ENCODE measurements around the gene SLC9A6.
A peak's percentile ranks its signal among the peaks of the same experiment; 100 is the strongest.

Gene SLC9A6

DNA sequence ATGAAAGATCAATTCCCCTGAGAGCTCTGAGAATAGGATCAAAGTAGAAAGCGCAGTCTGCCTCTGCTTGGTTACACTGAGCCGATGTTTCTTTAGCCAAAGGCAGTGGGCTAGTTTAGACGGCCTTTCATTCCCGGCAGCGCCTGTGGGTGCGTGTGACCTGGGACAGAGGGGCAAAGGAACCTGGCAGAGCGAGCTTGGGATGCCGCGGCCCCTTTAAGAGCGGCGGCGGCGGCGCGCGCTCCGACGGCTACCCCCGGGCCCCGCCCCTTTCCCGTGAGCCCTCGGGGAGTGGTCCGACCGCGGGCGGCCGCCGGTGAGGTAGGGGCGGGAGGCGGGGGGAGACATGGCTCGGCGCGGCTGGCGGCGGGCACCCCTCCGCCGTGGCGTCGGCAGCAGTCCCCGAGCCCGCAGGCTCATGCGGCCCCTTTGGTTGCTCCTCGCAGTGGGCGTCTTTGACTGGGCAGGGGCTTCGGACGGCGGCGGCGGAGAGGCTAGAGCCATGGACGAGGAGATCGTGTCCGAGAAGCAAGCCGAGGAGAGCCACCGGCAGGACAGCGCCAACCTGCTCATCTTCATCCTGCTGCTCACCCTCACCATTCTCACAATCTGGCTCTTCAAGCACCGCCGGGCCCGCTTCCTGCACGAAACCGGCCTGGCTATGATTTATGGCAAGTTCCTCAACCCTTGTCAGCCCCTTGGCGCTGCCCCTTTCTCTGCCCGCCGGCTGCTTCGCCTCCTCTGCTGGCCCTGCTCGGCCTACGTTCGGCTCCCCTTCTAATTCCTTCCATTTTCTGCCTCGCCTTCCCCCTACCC is at the start of gene SLC9A6:
Gene SLC9A6 (plus strand): TSS at position 279 of the 816 bp plus-strand sequence. CDS start 224 bp downstream, at position 503.
- peak; percentile 74 for DNase-seq

DNA sequence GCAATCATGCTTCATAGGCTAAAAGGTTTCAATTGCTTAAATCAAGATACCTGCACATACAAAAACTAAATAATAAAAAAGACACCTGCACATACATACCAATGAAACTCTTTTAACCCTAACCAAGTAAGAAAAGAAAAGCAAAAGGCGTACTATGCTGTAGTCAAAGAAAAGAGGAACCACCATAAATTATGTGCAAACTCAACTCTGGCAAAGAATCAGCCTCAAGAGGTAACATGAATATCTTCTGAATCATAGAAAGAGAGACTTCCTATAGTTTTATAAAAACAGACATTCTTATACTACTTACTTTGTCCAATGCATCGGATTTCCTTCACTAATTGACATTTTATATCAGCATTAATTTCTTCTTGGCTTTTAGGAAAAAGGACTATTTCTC is 40.7 kb upstream of the SLC9A6 start:
- no peak for DNase-seq

DNA sequence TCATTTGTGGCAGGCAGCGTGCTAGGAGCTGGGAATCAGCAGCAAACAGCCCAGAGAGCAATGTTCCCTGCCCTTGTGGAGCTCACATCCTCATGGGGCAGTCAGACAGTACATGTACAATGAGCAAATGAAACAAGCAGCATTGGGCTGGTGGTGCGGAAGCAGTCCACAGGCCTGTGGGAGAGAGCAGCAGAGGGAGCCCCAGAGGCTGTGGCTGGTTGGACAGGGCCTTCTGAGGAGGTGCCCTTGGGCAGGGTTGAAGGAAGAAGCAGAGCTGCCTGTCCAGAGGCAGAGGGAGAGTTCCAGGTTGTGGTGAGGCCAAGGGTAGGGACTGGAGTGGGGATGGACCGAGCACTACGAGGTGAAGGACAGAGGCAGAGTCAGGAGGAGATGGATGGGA is 33.9 kb upstream of the SLC9A6 start:
- DNase-seq = no peak

DNA sequence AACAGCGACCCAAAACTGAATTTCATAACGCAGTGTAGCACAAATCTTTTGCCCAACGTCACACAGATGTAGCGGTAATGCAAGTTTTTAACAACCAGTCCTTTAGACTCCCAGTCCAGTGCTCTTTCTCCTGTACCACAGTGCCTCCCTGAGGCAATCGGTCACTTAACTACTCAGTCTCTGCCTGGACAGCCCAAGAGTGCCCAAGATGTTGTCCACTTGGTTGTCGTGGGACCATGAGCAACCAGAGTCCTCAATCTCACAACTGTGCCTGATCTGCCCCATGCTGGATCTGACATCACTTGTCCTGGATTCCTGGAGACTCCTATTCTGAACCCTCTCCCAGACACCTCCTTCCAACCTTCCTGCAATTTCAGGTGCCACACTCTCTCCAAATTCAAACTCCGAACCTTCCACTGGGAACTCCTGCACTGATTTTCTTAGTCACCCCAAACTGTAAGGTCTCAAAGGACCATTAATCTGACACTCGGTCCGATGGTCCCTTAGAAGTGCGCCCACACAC is 12.1 kb upstream of the SLC9A6 start:
- DNase-seq = no peak

DNA sequence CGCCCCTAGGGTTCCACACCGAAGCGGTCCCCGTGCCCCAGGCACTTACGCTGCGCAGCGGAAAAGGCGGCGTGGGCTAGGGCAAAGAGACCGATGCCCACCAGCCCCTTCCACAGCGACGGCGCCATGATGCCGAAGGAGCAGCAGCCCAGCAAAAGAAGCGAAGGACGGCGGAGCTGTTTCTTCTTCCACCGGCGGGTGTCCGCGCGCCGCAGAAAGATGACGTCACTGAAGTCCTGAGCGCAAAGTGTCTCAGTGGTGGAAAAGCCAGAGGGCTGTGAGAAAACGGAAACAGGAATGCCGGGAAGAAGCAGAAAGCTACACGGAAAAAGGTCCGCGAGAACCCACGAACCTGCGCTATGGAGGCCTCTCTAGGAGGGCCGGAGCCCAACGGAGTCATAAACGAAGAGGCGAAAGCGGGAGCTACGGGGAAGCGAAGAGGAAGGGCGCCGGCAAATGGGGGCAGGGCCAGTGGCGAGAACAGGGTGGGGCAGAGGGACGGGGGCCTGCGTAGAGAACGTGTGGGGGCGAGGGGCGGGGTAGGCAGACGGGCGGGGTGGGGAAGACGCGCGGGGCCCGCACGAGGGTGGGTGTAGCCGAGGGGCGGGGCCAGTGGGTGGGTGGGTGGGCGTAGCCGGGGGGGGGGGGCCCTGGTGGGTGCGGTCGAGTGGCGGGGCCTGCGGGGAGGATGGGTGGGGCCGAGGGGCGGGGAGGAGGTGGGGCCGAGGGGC is 11.5 kb upstream of the SLC9A6 start, which contains the start of gene MMGT1:
Gene MMGT1 (minus strand): TSS at position 441 of the 731 bp plus-strand sequence. CDS start 313 bp downstream, at position 128.
- peak; percentile 80 for DNase-seq

DNA sequence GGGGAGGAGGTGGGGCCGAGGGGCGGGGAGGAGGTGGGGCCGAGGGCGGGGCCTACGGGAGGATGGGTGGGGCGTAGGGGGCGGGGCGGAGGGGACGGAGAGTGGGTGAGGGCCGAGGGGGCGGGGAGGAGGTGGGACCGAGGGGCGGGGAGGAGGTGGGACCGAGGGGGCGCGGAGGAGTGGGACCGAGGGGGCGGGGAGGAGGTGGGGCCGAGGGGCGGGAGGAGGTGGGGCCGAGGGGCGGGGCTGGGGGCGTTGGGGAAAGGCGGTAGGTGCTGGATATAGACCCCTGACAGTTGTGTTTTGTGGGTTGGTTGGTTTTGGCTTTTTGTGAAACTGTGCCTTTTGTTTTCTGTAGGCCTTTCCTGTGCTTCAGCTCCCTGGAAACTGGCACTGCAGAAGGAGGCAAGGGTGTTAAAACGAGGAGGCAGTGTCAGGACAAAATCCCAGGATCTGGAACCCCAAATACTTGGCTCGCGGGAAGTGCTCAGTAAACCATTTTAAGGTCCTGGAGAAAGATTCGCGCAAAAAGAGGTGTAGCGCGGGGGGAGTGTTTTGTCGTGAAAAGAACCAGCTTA is 10.9 kb upstream of the SLC9A6 start:
- DNase-seq = peak; percentile 72

DNA sequence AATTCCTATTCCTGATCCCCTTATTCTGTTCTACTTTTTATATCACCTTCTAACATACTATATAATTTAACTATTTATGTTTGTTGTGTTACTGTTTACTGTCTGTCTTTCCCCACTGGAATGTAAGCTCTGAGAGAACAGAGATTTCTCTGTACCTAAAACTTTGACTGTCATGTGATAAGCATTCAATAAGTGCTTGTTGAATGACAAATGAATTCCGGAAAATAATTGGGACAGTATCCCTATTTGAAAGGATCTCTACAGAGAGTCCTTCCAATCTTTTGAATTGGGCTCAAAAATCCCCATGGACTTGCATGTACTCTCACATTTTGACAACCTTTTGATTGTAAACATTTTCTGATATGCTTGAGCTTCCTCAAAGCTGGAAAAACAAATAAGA is 9.8 kb upstream of the SLC9A6 start:
- DNase-seq = no peak

DNA sequence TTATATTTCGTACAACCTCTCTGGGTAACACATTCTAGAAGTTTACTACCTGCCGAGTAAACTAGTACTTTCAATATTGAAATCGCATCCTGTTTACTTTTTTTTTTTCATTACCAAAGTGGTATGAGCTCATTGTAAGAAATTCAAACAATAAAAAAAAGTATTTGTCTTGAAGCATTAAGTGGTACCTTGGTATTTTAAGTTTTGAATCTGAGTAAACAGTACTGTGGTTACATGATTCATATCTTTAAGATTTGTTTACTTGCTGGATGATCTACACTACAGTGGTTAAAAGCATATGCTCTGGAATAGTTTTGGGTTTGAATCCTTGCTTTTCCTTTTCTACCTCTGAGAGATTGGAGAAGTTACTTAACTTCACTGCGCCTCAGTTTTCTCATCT is 7.6 kb upstream of the SLC9A6 start:
- no peak for DNase-seq

DNA sequence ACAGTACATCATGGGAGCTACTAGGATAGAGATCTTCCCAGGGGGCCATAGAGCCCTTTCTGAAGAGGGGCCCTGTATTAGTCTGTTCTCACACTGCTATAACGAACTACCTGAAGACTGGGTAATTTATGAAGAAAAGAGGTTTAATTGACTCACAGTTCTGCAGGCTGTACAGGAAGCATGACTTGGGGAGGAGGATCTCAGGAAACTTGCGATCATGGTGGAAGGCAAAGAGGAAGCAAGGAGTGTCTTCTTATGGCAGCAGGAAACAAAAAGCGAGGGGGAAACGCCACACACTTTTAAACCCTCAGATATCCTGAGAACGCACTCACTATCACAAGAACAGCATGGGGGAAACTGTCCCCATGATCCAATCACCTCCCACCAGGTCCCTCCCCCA is 4.2 kb upstream of the SLC9A6 start:
- DNase-seq = no peak

DNA sequence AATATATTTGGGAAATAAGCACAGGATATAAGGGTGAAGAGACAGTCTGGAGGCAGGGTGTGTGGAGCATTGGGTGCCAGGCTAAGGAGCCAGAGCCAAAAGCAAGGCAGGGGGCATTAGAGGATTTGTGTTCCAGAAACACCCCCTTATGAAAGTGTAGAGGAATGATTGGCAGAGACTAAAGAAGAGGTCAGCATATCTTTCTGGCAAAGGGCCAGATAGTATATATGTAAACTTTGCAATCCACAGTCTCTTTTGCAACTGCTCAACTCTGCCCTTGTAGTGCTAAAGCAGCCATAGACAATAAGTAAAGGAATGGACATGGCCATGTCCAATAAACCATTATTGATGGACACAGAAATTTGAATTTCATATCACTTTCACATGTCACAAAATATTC is 3.6 kb upstream of the SLC9A6 start:
- no peak for DNase-seq

DNA sequence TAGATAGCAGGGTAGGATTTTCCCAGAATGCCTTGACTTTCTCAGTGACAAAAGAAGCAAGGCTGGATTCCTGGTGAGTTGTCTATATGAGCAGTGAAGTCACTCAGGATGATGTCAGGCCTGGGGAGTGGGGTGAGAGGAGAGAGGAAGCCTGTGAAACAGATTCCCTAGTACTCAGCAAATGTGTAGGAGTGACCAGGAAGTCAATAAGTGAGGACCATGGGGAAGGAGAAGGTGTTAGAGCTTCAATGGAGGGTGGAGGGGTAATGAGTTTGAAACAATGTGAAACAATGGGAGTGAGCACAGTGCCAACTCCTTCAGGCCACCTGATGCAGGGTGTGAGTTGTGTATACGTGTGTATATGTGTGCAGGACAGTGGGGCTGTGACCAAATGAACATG is 2.4 kb upstream of the SLC9A6 start:
- DNase-seq = no peak

DNA sequence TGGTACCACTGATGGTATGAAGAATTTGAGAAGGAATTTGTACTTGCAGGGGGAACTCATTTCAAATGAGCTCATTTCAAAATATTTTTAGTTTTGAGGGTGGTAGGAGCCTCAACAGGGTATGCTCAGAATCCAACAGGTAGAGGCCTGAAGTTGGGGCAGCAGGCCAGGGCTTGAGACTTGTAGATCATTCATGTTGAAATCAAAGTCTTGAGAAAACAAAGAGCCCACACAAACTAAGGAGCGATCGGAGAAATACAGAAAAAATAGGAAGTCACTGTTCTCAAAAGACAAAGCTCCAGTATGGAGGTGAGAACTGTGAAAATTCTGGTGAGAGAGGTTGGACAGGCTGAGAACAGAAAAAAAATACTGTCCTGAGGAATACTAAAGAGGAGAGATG is 979 bp upstream of the SLC9A6 start:
- no peak for DNase-seq

DNA sequence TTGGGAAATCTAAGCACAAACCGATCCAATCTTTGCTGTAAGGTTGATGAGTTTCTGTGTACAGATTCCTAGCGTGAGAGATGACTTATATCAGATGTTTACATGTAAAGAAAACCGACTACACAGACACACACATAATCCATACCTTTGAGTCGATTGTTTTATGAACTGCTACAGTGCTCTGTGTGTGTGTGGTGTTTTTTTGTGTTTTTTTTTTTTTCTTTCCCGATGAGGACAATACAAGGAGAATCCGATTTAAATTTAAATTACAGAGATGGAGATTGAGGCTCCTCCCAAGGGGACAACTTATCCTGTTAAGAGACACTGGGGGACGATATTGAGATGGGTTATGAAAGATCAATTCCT is 461 bp upstream of the SLC9A6 start:
- no peak for DNase-seq

DNA sequence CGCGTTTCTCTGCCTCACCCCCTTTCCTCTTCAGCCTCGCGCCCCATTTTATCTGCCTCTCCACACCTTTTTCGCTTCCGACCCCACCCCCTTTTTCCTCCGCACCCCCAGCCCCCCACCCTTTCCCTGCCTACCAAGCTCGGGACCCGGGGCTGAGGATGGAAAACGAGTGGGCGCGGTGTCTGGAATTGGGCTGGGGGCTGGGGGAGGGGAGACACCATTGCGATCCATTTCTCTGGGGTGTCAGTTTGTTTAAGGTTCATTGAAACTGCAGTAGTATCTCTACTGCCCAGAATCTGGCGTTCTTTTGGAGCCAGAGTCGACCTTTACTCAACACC is 707 bp downstream of the SLC9A6 start:
- DNase-seq = no peak

DNA sequence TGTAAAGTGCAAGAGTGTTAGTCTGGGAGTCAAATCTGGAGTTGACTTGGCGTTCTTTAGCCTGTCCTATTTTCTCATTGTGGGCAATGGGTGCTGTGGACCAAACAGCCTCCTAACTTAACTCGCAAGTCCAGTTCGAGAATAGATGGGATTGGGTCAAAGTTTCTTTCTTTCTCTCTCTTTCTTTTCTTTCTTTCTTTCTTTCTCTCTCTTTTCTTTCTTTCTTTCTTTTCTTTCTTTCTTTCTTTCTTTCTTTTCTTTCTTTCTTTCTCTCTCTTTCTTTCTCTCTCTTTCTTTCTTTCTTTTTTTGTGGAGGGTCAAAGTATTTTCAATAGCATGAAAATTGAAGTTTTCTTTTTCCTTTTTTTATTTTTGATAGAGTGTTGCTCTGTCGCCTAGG is 3.0 kb downstream of the SLC9A6 start:
- DNase-seq = no peak

DNA sequence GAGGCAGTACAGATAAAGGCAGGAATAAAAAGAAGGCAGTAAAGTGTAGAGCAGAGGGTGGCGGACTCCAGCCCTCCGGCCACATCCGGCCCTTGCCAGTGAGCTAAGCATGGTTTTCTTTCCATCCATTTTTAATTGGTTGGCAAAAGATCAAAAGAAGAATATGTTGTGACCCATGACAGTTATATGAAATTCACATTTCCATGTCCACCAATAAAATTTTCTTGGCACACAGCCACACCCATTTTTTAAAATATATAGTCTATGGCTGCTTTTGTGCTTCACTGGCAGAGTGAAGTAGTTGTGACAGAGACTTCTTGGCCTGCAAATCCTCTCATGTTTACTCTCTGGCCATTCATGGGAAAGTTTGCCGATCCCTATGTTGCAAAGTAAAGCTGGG is 29.8 kb downstream of the SLC9A6 start:
- DNase-seq = no peak

DNA sequence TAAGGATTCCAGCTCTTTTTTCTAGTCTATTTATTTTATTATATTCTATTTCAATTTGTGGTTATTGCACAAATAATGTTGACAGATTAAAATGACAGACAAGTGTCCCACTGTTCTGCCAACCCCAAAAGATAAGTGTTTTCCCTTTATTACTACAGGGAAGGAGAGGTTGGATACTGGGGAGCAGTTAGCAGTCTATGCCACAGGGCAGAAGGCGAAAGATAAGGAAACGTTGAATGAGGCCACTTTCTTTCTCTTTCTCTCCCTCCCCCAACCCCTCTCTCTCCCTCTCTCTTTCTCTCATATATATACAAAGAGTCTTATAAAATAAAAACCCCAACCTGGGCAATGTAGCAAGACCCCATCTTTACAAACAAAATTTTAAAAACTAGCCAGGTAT is 31.6 kb downstream of the SLC9A6 start:
- DNase-seq = no peak

DNA sequence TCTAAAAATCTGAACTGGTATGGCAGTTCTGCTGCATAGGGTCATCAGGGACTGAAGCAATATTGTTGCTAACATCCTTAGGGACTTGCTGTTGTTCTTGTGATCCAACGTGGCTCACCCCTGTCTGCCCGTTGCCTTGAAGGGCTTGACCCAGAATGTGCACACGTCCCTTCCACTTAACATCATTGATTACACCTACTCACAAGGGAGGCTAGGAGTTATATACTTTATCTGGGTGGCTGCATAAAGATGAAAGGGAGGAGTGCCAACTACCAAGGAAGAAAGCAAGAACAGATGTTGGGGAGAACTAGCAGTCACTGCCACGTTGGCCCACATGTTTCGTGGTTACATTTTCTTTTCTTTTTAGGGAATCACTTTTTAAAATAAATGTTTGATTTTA is 34.0 kb downstream of the SLC9A6 start:
- DNase-seq = no peak

DNA sequence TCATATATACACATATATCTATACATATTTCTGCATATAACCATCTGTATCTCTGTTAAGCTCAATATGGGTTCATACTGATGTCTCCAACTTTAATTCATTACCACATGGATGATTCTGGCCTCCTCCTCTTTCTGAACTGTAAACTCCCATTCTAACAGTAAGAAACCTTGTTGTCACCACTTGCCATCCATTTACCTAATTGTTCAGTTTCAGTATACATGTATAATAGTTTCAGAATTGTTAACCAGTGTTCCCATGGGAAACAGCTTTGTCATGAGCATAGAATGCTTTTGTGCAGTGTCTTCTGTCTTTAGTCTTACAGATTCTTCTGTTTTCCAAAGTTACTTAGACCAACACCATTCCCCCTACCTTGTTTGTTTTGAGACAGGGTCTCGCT is 35.9 kb downstream of the SLC9A6 start:
- DNase-seq = peak; percentile 10

DNA sequence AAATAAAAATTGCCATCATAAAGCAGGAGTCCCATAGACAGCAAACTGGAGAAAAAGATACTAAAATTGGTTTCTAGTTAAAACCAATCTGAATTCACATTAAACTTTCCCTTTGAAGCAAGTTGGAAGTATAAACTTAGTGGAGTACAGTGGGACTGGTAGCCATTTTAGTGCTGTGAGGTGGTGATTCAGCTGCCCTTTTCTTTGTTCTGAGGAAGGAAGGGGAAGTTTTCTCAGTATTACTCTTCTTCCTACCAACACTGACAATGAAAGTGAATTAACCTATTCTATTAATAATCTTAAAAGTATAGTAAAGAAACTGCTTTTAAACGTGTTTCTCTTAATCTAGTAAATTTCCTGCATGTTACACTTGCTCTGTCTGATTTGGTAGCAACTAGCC is 36.7 kb downstream of the SLC9A6 start:
- peak; percentile 26 for DNase-seq

DNA sequence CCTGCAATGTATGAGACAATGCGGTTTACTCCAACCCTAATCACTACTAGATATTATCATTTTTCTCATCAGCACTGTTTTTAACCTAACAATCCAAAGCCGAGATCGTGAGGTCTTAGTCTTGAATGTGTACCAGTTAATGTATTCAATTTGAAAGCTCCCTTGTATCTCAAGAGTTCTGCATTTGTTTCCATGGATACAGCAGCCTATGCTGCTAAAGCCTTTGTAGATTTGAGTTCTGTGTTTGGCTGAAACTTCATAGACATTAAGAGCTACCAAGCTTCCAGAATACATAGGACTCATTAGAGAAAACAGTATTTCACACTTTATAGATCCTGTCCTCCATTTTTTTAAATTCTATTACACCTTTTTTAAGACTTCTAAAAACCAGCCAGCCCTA is 39.9 kb downstream of the SLC9A6 start:
- DNase-seq = no peak

DNA sequence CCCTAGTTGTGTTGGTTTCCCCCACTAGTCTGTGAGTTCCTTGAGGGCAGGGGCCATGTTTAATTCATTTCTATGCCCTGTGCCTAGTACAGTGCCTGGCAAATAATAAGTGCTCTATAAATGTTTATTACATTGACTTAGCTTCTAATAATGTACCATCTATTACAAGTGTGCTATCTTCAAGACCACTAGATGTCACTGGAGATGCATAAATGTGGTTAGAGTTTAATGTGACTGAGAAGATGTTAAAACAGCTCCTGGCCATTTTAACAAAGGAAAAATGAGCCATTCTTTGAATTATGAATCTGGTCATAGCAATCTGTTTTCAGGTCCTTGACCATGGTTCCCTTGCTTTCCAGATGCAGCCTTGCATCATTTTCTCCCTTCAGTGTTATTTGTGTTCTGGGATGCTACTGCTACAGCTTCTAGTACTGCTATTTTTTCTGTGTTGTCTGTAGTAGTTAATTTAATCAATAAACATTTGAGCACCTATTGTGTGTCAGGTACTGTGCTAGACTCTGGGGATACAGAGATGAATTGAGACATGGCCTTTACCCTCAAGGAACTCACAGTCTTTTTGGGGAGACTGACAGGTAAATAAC is 43.2 kb downstream of the SLC9A6 start:
- DNase-seq = peak; percentile 47

DNA sequence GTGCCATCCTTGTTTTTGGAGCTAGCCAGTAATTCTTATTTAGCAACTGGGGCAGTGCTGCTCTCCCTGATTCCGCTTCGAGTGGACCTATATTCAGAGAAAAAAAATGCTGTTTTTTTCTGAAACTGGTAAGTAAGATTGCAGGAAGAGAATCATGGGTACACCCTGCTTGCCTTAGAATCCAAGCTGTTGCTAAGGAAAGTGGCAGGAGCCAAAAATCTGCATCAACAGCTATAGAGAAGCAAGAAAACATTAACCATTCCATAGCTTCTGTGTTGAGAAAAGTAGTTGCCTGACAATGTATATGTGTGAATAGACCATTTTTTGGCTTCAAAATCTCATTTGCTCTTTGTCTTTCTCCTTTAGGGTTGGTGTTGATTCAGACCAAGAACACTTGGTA is 44.5 kb downstream of the SLC9A6 start:
- DNase-seq = no peak
